NT2/D1 (cell line): ENCODE measurements around the gene ZNF8.
A peak's percentile ranks its signal among the peaks of the same experiment; 100 is the strongest.
"Not testable (repeated sequence)": the region's sequence is repeated elsewhere in the genome, so short reads cannot be mapped to it uniquely, and the experiment has no call there.

Experiments
- DNase-seq: peaks from one replicate; pipeline ENCODE4 v3.0.0-alpha.2; 2011; ENCODE audit warnings: low read depth, low spot score
- H3K27me3 ChIP-seq: 2 replicates; pipeline ENCODE4 v1.6.0; 2011; ENCODE audit warnings: mild to moderate bottlenecking; ENCODE audit not compliant: insufficient read length, insufficient read depth
- H3K36me3 ChIP-seq: 2 replicates; pipeline ENCODE4 v1.6.1; 2011; ENCODE audit warnings: mild to moderate bottlenecking, low read length, mixed read lengths; ENCODE audit not compliant: insufficient read depth, insufficient read length
- H3K4me1 ChIP-seq: 2 replicates; pipeline ENCODE4 v1.5.1; 2011; ENCODE audit not compliant: insufficient read depth, insufficient read length
- H3K4me3 ChIP-seq: 2 replicates; pipeline ENCODE4 v1.5.1; 2011; ENCODE audit warnings: low read depth; ENCODE audit not compliant: insufficient read length
- H3K9ac ChIP-seq: 2 replicates; pipeline ENCODE4 v1.6.0; 2011; ENCODE audit warnings: low read depth; ENCODE audit not compliant: insufficient read length
- H3K9me3 ChIP-seq: 2 replicates; pipeline ENCODE4 v1.5.1; 2011; ENCODE audit warnings: mild to moderate bottlenecking, low read length; ENCODE audit not compliant: insufficient read depth
- SUZ12 ChIP-seq: IDR thresholded peaks from 2 replicates; pipeline ENCODE4 v1.6.1; 2011; ENCODE audit not compliant: insufficient read length, insufficient read depth; ENCODE audit errors: extremely low read depth
- YY1 ChIP-seq: IDR thresholded peaks from 2 replicates; pipeline ENCODE4 v1.6.1; 2011; ENCODE audit not compliant: insufficient read length, insufficient read depth
- ZNF274 ChIP-seq: IDR thresholded peaks from 2 replicates; pipeline ENCODE4 v1.6.1; 2011; ENCODE audit warnings: mild to moderate bottlenecking, low read depth, low read length

ZNF8 gene

GRCh38 chr19:58278541-58279041 is at the start of gene ZNF8:
Gene ZNF8, plus strand, starts transcription at chr19:58278955. Its CDS starts 127 bp downstream, at chr19:58279082.
- H3K9me3 ChIP-seq = 0 out of 2 replicates have a peak, but pooled peaks cover 5% of the 10 kb centered on the region
- H3K4me3 ChIP-seq = peak within 1 kb of the TSS; percentile 89
- peak; percentile 92 for DNase-seq

GRCh38 chr19:58229255-58229639 is 49.5 kb upstream of the ZNF8 start:
- Histone ChIP-seq H3K36me3 (peaks cover 47% of the 10 kb centered on the region), H3K27me3 (no peaks in the 10 kb centered on the region), H3K4me3 (peak overlapping the region; percentile 88), H3K9me3 (peaks cover 10% of the 10 kb centered on the region; the same call in 1 of the 2 replicates), H3K9ac (peak overlapping the region; percentile 96), H3K4me1 (peaks cover 5% of the 10 kb centered on the region)
- TF ChIP-seq SUZ12 = no peak
- no peak for TF ChIP-seq ZNF274
- no peak for TF ChIP-seq YY1
- no peak for DNase-seq

More at GRCh38 chr19:58278541-58279041, at the start of gene ZNF8:
- Histone ChIP-seq H3K27me3 (no peaks in the 10 kb centered on the region), H3K36me3 (peaks cover 39% of the 10 kb centered on the region), H3K9ac (peak within 1 kb of the TSS; percentile 94), H3K4me1 (no peaks in the 10 kb centered on the region)
- TF ChIP-seq YY1 (peak; percentile 82), ZNF274 (no peak), SUZ12 (no peak)

GRCh38 chr19:58237324-58237723 is 41.4 kb upstream of the ZNF8 start:
- Histone ChIP-seq H3K9me3 (peaks cover 3% of the 10 kb centered on the region; the same call in 1 of the 2 replicates), H3K9ac (no peak overlapping the region), H3K4me1 (no peaks in the 10 kb centered on the region), H3K27me3 (no peaks in the 10 kb centered on the region), H3K4me3 (no peak overlapping the region), H3K36me3 (peaks cover 79% of the 10 kb centered on the region)
- TF ChIP-seq SUZ12 (no peak), ZNF274 (no peak), YY1 (no peak)
- DNase-seq = no peak

DNA sequence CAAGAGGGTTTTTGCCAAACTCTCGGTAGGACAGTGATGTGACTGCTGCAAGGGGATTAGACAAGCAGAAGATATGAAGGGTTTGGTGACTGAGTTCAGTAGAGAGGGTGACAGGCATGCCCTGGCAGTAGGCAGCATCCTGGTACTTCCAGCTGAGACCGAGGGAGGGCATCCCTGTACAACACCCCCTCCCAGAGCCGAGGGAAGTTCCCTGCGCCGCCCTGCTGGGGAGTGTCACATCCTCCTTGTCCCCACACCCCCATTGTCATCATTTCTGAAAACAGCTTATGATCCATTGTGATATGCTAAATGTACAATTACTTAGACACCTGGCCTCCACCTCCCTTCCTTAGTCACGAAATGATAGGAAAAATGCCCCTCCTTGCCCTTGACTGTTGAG is 35.4 kb upstream of the ZNF8 start:
- no peak for DNase-seq
- H3K9me3 ChIP-seq = peaks cover 48% of the 10 kb centered on the region
- no peaks in the 10 kb centered on the region for H3K4me1 ChIP-seq
- H3K27me3 ChIP-seq = no peaks in the 10 kb centered on the region
- TF ChIP-seq SUZ12 (no peak), ZNF274 (no peak), YY1 (no peak)
- H3K36me3 ChIP-seq = peaks cover 86% of the 10 kb centered on the region
- no peak overlapping the region for H3K4me3 ChIP-seq
- H3K9ac ChIP-seq = no peak overlapping the region

DNA sequence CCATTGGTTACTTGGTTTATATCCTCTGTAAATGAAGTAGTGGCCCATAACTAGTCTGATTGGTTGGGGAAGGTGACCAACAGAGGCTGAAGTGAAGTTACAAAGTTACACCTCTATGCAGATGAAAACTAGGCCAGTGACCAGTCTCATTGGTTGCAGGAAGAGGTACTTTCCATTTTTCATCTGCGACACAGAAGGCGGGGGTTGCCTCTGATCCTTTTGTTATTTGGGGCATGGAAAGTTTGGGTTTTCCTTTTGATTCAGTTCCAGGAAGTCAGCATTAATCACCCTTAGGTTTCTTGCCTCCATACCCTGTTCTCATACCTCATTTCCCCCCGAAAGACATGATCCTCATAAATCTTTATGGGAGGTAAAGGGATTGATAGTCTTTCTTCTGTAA is 29.9 kb upstream of the ZNF8 start:
- Histone ChIP-seq H3K27me3 (no peaks in the 10 kb centered on the region), H3K9me3 (peaks cover 89% of the 10 kb centered on the region), H3K36me3 (peaks cover 96% of the 10 kb centered on the region), H3K9ac (no peak overlapping the region), H3K4me3 (no peak overlapping the region), H3K4me1 (no peaks in the 10 kb centered on the region)
- DNase-seq = no peak
- TF ChIP-seq SUZ12 = no peak
- no peak for TF ChIP-seq ZNF274
- no peak for TF ChIP-seq YY1

DNA sequence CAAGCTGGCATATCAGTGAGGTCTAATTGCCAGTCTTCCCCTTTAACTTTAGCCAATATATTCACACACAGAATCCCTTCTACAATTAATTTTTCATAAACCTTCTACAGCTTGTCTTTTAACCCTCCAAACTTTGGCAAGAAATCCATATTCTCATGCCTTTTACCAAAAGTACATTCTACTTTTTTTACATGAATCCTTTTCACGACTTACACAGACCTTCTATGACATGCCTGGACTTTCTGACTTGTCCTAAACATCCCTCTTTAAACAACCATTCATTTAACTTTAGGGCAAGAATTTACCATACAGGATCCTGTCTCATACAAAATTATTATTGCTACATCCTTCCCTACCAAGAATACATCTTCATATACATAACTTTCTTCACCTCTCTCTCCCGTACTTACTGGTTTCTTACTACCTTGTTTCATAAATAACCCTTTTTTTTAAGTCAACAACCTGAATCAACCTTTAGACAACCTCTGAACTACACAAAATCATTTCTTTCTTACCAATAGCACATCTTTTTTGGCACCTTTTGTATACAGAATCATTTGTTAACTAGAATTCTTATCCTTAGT is 26.6 kb upstream of the ZNF8 start:
- Histone ChIP-seq H3K9me3 (peaks cover 99% of the 10 kb centered on the region), H3K9ac (no peak overlapping the region), H3K4me3 (no peak overlapping the region), H3K36me3 (peaks cover 87% of the 10 kb centered on the region), H3K4me1 (no peaks in the 10 kb centered on the region), H3K27me3 (no peaks in the 10 kb centered on the region)
- TF ChIP-seq SUZ12 = no peak
- no peak for TF ChIP-seq ZNF274
- TF ChIP-seq YY1 = no peak
- no peak for DNase-seq

GRCh38 chr19:58258259-58258658 is 20.5 kb upstream of the ZNF8 start:
- H3K4me1 ChIP-seq, H3K9ac ChIP-seq, H3K27me3 ChIP-seq, H3K4me3 ChIP-seq, DNase-seq: not testable (repeated sequence)
- Histone ChIP-seq H3K9me3 (peaks cover 100% of the 10 kb centered on the region), H3K36me3 (peaks cover 89% of the 10 kb centered on the region)
